Osteocyte (in vitro differentiated cells): ENCODE results near the gene TMEM258. TPM values are rescaled to one million over a fixed set of nuclear protein-coding genes. Genes with fewer than 3 reads are reported as not detected.
A peak's percentile ranks its signal among the peaks of the same experiment; 100 is the strongest.

Experiments used
- DNase-seq: peaks from one replicate; pipeline ENCODE4 v3.0.0; 2021; ENCODE audit warnings: mixed read lengths; ENCODE audit not compliant: unreplicated experiment; ENCODE audit errors: extremely low spot score
- H3K27ac Mint-ChIP-seq: one replicate; pipeline ENCODE4 v1.8.0; 2021; ENCODE audit warnings: mild to moderate bottlenecking, mixed read lengths; ENCODE audit not compliant: unreplicated experiment
- H3K27me3 Mint-ChIP-seq: one replicate; pipeline ENCODE4 v1.8.0; 2021; ENCODE audit warnings: mixed read lengths; ENCODE audit not compliant: unreplicated experiment
- H3K36me3 Mint-ChIP-seq: one replicate; pipeline ENCODE4 v1.8.0; 2021; ENCODE audit warnings: mixed read lengths; ENCODE audit not compliant: unreplicated experiment
- H3K4me1 Mint-ChIP-seq: one replicate; pipeline ENCODE4 v1.8.0; 2021; ENCODE audit warnings: mixed read lengths; ENCODE audit not compliant: unreplicated experiment
- H3K4me3 Mint-ChIP-seq: one replicate; pipeline ENCODE4 v1.8.0; 2021; ENCODE audit warnings: mild to moderate bottlenecking, moderate library complexity, mixed read lengths; ENCODE audit not compliant: unreplicated experiment
- H3K9me3 Mint-ChIP-seq: one replicate; pipeline ENCODE4 v1.8.0; 2021; ENCODE audit warnings: mixed read lengths; ENCODE audit not compliant: unreplicated experiment
- total RNA-seq: library from RNA; stranded (reverse); gene quantifications from 2 replicates; pipeline ENCODE4 v1.2.1, GENCODE V29; 2021
- TF ChIP-seq, protein P1 (sequence below): fragments of 200-600 bp; sonication (generic); IDR thresholded peaks from 2 replicates; pipeline ENCODE4 v1.5.0; 2021; ENCODE audit warnings: antibody characterized with exemption, mild to moderate bottlenecking, moderate library complexity

TMEM258 gene
- total RNA-seq, 1 donor from 2014 or later, result 137 TPM

DNA sequence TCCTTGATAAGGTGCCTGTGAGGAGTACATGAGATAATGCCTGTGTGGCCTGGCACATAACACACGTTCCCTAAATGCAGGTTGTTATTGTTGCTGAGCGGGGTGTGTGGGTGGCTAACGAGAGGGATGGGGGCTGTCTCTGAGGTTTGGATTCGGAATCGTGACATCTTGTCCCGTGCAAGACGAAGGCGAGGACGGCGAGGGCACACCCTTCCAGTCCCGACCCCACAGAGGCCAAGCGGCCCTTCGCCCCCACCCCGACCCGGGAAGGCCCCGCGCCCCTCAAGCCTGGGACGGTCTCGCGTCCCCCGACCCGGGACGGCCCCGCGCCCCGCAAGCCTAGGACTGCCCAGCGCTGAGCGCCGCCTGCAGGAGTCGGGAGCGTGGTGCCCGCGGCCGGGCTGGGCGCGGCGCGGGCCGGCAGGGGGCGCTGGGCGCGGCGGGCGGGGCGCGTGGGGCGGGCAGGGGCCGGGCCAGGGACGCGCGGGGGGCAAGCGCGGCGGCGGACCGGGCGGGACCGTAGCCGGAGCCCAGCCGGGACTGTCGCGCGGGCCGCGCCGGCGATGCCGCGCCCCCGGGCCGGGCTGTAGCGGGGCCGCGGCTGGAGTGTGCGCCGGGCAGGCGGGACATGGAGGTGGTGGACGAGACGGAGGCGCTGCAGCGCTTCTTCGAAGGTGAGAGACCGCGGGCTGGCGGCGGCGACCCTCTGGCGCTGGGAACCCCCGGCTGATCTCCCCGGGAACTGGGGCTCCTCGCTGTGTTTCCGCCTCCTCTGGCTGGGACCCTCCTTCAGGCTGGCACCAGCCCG is 40.1 kb downstream of the TMEM258 start, which contains the start of gene MYRF:
Gene MYRF (plus strand): TSS at position 520 of the 808 bp plus-strand sequence. CDS start 109 bp downstream, at position 629.
- peak; percentile 89 for DNase-seq
- H3K9me3 Mint-ChIP-seq, result no peaks in the 10 kb centered on the region
- TF ChIP-seq, protein P1, sequence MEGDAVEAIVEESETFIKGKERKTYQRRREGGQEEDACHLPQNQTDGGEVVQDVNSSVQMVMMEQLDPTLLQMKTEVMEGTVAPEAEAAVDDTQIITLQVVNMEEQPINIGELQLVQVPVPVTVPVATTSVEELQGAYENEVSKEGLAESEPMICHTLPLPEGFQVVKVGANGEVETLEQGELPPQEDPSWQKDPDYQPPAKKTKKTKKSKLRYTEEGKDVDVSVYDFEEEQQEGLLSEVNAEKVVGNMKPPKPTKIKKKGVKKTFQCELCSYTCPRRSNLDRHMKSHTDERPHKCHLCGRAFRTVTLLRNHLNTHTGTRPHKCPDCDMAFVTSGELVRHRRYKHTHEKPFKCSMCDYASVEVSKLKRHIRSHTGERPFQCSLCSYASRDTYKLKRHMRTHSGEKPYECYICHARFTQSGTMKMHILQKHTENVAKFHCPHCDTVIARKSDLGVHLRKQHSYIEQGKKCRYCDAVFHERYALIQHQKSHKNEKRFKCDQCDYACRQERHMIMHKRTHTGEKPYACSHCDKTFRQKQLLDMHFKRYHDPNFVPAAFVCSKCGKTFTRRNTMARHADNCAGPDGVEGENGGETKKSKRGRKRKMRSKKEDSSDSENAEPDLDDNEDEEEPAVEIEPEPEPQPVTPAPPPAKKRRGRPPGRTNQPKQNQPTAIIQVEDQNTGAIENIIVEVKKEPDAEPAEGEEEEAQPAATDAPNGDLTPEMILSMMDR, result peak; percentile 58
- H3K27ac Mint-ChIP-seq, result no peak within 1 kb of the TSS
- no peaks in the 10 kb centered on the region for H3K27me3 Mint-ChIP-seq
- no peaks in the 10 kb centered on the region for H3K36me3 Mint-ChIP-seq
- peaks cover 23% of the 10 kb centered on the region for H3K4me1 Mint-ChIP-seq
- peak within 1 kb of the TSS; percentile 66 for H3K4me3 Mint-ChIP-seq

DNA sequence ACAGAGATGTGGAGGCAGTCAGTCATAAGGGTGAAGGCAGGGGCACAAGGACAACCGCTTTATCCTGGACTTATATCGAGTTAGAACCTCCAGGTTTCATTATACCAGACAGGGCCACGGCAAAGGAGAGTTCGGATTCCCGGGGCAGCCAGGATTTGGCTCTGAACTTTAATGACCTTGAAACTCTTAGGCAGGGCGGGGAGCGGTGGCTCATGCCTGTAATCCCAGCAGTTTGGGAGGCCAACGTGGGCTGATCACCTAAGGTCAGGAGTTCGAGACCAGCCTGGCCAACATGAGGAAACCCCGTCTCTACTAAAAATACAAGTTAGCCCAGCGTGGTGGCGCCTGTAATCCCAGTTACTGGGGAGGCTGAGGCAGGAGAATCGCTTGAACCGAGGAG is 41.0 kb downstream of the TMEM258 start:
- no peak overlapping the region for H3K27ac Mint-ChIP-seq
- H3K9me3 Mint-ChIP-seq, result no peaks in the 10 kb centered on the region
- peaks cover 17% of the 10 kb centered on the region for H3K4me1 Mint-ChIP-seq

DNA sequence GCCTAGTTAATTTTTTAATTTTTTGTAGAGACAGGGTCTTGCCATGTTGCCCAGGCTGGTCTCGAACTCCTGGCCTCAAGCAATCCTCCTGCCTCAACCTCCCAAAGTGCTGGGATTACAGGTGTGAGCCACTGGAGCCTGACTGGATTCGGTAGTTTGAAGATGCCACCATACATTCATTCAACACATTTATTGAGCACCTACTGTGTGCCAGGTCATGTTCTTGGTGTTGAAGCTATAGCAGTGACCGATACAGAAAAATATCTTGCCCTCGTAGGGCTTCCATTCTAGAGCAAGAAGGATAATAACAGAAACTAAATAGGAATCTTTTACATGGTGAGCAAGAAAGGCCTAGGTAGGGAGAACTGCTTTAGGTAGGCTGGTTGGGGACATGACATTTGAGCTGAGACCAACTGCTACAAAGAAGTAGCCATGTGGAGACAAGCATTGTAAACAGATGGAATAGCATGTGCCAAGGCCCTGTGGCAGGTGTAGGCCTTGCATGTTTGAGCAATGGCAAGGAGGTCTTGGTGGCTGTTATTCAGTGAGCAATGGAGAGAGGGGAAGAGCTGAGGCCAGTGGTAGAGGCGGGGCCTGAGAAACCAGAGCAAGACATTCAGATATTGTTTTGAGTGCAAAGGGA is 41.6 kb downstream of the TMEM258 start:
- DNase-seq, result no peak
- H3K36me3 Mint-ChIP-seq, result no peaks in the 10 kb centered on the region
- TF ChIP-seq, protein P1, result no peak
- H3K4me1 Mint-ChIP-seq, result peaks cover 11% of the 10 kb centered on the region
- no peaks in the 10 kb centered on the region for H3K27me3 Mint-ChIP-seq
- no peak overlapping the region for H3K4me3 Mint-ChIP-seq
- no peak overlapping the region for H3K27ac Mint-ChIP-seq
- H3K9me3 Mint-ChIP-seq, result no peaks in the 10 kb centered on the region

More for the DNA sequence above, 41.0 kb downstream of the TMEM258 start:
- H3K27me3 Mint-ChIP-seq, result no peaks in the 10 kb centered on the region
- H3K36me3 Mint-ChIP-seq, result no peaks in the 10 kb centered on the region
- TF ChIP-seq, protein P1, result no peak
- no peak for DNase-seq
- H3K4me3 Mint-ChIP-seq, result no peak overlapping the region

DNA sequence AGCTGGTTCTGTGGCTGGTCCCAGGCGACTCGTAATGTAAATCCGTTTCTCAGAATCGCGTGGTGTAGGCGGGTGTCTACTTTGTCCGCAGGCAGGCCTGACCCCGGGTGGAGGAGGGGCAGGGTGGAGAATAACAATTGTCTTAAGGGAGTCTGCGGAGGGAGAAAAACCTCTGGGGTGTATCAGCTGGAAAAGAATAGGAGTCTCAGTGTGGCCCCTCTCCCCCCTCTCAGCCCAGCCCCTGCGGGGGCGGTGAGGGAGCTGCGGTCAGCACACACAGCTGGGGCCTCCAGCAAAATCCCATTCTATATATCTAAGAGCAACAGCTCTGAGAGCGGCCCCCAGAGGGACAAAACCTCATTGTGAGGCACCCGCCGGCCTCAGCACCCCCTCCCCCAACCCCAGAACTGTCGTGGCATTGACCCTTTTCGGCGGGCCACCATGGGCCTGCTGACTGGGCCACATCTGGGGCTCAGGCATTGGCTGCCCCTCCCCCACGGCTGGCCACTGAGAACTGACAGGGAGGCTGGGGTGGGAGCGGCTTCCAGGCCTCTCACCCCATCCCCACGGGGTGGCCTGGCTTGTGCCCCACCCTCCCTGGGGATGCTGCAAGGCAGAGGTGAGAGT is 42.7 kb downstream of the TMEM258 start:
- DNase-seq, result no peak
- no peak overlapping the region for H3K4me3 Mint-ChIP-seq
- no peaks in the 10 kb centered on the region for H3K27me3 Mint-ChIP-seq
- no peaks in the 10 kb centered on the region for H3K9me3 Mint-ChIP-seq
- H3K36me3 Mint-ChIP-seq, result no peaks in the 10 kb centered on the region
- no peak overlapping the region for H3K27ac Mint-ChIP-seq
- peaks cover 10% of the 10 kb centered on the region for H3K4me1 Mint-ChIP-seq
- TF ChIP-seq, protein P1, result no peak

DNA sequence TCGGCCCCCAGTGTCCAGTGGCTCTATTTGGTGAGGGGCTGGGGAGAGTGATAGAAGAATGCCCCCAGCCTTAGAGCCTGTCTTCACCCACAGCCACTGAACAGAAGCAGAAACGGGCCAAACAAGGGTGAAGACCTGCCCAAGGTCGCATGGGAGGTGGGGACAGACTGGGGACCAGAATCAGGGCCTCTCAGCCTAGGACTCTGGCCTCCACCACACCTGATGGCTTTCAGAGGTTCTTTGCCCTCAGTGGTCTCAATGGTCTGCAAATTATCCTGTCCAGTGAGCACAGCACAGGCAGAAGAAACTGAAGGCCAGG is 44.5 kb downstream of the TMEM258 start:
- TF ChIP-seq, protein P1, result peak; percentile 6
- peaks cover 8% of the 10 kb centered on the region for H3K4me1 Mint-ChIP-seq
- H3K27ac Mint-ChIP-seq, result no peak overlapping the region
- no peak overlapping the region for H3K4me3 Mint-ChIP-seq
- no peaks in the 10 kb centered on the region for H3K27me3 Mint-ChIP-seq
- no peaks in the 10 kb centered on the region for H3K36me3 Mint-ChIP-seq
- no peak for DNase-seq
- no peaks in the 10 kb centered on the region for H3K9me3 Mint-ChIP-seq
